OCI-LY1 (cell line): ENCODE measurements around the gene PCDH15.

Experiments used
- CTCF ChIP-seq: fragments of 200-600 bp; sonication (generic), shearing (Covaris generic); IDR thresholded peaks from 2 replicates; pipeline ENCODE4 v1.5.1; 2017; ENCODE audit warnings: mild to moderate bottlenecking, antibody characterized with exemption, low read length, moderate library complexity, mixed read lengths
- EZH2 ChIP-seq: fragments of 200-600 bp; sonication (generic), shearing (Covaris generic); IDR thresholded peaks from 2 replicates; pipeline ENCODE4 v1.8.0; 2017; ENCODE audit warnings: borderline replicate concordance, mixed run types, mild to moderate bottlenecking, antibody characterized with exemption, low read length, moderate library complexity, mixed read lengths

- TF ChIP-seq CTCF (no peak), EZH2 (no peak)
These were observed 55.6 kb downstream of the PCDH15 start for GRCh38 chr10:54745436-54745835.
